Mammary epithelial cell (primary cell): ENCODE measurements around the gene CASKIN1.

Experiments used
- CTCF ChIP-seq, 2 donors: IDR thresholded peaks in 1 of 2; conservative IDR thresholded peaks in 1 of 2; 2 replicates each; pipeline ENCODE4 v1.5.1; 2011 to 2012; ENCODE audit warnings: inconsistent platforms in 2 of 2, low read length in 2 of 2, mild to moderate bottlenecking in 2 of 2, control low read depth in 1 of 2, low read depth in 1 of 2; ENCODE audit not compliant: insufficient read depth in 1 of 2; ENCODE audit errors: extremely low read depth in 1 of 2
- EZH2 ChIP-seq: IDR thresholded peaks from 2 replicates; pipeline ENCODE4 v1.6.1; 2012; ENCODE audit warnings: low read length, inconsistent platforms, borderline replicate concordance

DNA sequence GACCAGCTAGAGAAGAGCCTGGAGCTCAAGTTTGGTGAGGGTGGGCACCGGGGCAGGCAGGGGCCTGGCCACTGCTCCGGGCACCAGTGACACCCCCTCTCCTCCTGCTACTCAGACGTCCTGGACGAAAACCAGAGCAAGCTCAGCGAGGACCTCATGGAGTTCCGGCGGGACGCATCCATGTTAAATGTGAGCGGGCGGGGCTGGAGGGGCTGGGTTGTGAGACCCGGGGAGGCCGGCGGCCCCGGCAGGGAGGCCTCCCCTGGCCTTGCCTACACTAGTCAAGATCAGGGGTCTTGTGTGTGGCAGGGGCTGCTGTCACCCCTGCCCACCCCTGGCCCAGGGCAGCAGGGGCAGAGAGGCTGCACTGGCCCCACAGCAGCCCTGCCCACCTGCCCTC, 23.0 kb downstream of the CASKIN1 start:
- TF ChIP-seq CTCF (conservative IDR thresholded peaks at IDR 0.05 in 1 of 2, IDR thresholded peaks at IDR 0.05 in 1 of 2; ENCODE audit: extremely low read depth in 1 of 2, insufficient read depth in 1 of 2, low read depth in 1 of 2, low read length in 2 of 2) (no peak), EZH2 (no peak)
